ENCODE measurements around the gene UBL7. TPM values are rescaled to one million over a fixed set of nuclear protein-coding genes. Genes with fewer than 3 reads are reported as not detected.
A peak's percentile ranks its signal among the peaks of the same experiment; 100 is the strongest.

The UBL7 gene
- total RNA-seq, 4 donors from 2014 or later: 32.2 to 74.2 (median 62.8) TPM

- Histone ChIP-seq H3K4me1 (no peaks in the 10 kb centered on the region), H3K27ac (no peak overlapping the region), H3K36me3 (peaks cover 91% of the 10 kb centered on the region), H3K27me3 (no peaks in the 10 kb centered on the region), H3K9me3 (no peaks in the 10 kb centered on the region), H3K4me3 (no peak overlapping the region)
- WGBS: 91% methylated on average over 12 of the region's 12 CpGs
- TF ChIP-seq CTCF (IDR thresholded peaks at IDR 0.05) (no peak), POLR2AphosphoS5 (IDR thresholded peaks at IDR 0.05) (no peak), EP300 (IDR thresholded peaks at IDR 0.05) (no peak), POLR2A (IDR thresholded peaks at IDR 0.05) (no peak)
- DNase-seq (ENCODE audit: low spot score in 2 of 2): peak in 1 of 2 donors; percentile 29
Observed at GRCh38 chr15:74449643-74450205, 11.2 kb downstream of the UBL7 start.

- Histone ChIP-seq H3K27ac (no peak overlapping the region), H3K4me1 (no peaks in the 10 kb centered on the region), H3K4me3 (no peak overlapping the region), H3K36me3 (peaks cover 86% of the 10 kb centered on the region), H3K27me3 (no peaks in the 10 kb centered on the region), H3K9me3 (no peaks in the 10 kb centered on the region)
- no peak for TF ChIP-seq POLR2AphosphoS5 (IDR thresholded peaks at IDR 0.05)
- TF ChIP-seq EP300 (IDR thresholded peaks at IDR 0.05): no peak
- TF ChIP-seq CTCF (IDR thresholded peaks at IDR 0.05): no peak
- DNase-seq (ENCODE audit: low spot score in 2 of 2): peak in 1 of 2 donors; percentile 22
- WGBS: 96% methylated on average over 5 of the region's 7 CpGs
Observed at GRCh38 chr15:74449095-74449494, 11.9 kb downstream of the UBL7 start.

GRCh38 chr15:74445816-74446763, 14.9 kb downstream of the UBL7 start:
- DNase-seq (ENCODE audit: low spot score in 2 of 2): peak; percentile 29 to 60
- Histone ChIP-seq H3K9me3 (no peaks in the 10 kb centered on the region), H3K27ac (no peak overlapping the region), H3K4me3 (no peak overlapping the region), H3K4me1 (no peaks in the 10 kb centered on the region), H3K27me3 (no peaks in the 10 kb centered on the region), H3K36me3 (peaks cover 64% of the 10 kb centered on the region)
- 85% methylated on average over 7 of the region's 9 CpGs for WGBS
- TF ChIP-seq POLR2AphosphoS5 (IDR thresholded peaks at IDR 0.05) (no peak), POLR2A (IDR thresholded peaks at IDR 0.05) (no peak), EP300 (IDR thresholded peaks at IDR 0.05) (no peak), CTCF (IDR thresholded peaks at IDR 0.05) (no peak)

- Histone ChIP-seq H3K4me1 (no peaks in the 10 kb centered on the region), H3K27ac (no peak overlapping the region), H3K27me3 (no peaks in the 10 kb centered on the region), H3K4me3 (no peak overlapping the region), H3K36me3 (peaks cover 47% of the 10 kb centered on the region), H3K9me3 (no peaks in the 10 kb centered on the region)
- TF ChIP-seq POLR2A (IDR thresholded peaks at IDR 0.05) (no peak), EP300 (IDR thresholded peaks at IDR 0.05) (no peak)
- peak; percentile 35 to 64 for DNase-seq (ENCODE audit: low spot score in 2 of 2)
- WGBS: 68% methylated on average over 8 of the region's 8 CpGs
Observed at GRCh38 chr15:74444106-74445062, 16.6 kb downstream of the UBL7 start.

- TF ChIP-seq POLR2AphosphoS5 (IDR thresholded peaks at IDR 0.05): no peak
- TF ChIP-seq EP300 (IDR thresholded peaks at IDR 0.05): no peak
- no peak for TF ChIP-seq POLR2A (IDR thresholded peaks at IDR 0.05)
- TF ChIP-seq CTCF (IDR thresholded peaks at IDR 0.05): no peak
- WGBS: 77% methylated on average over 14 of the region's 14 CpGs
- peaks cover 36% of the 10 kb centered on the region for H3K36me3 ChIP-seq
- H3K27me3 ChIP-seq: no peaks in the 10 kb centered on the region
- H3K4me3 ChIP-seq: no peak overlapping the region
- no peaks in the 10 kb centered on the region for H3K9me3 ChIP-seq
- H3K4me1 ChIP-seq: no peaks in the 10 kb centered on the region
- DNase-seq (ENCODE audit: low spot score in 2 of 2): peak; percentile 34 to 40
- H3K27ac ChIP-seq: no peak overlapping the region
Observed at GRCh38 chr15:74443100-74443909, 17.7 kb downstream of the UBL7 start.
